Tibial artery (tissue), 4 donors: ENCODE results near the gene LAMA2.

Experiments used
- DNase-seq, 2 donors: peaks; one replicate each; pipeline ENCODE4 v3.0.0-alpha.2; 2019
- H3K27ac ChIP-seq, 2 donors: fragments of 200-600 bp; sonication (generic) in 1 of 2; 1 replicate in 1 of 2; 2 replicates in 1 of 2; pipeline ENCODE4 v1.5.1; 2018 to 2019; ENCODE audit warnings: mild to moderate bottlenecking in 1 of 2
- H3K27me3 ChIP-seq, 2 donors: fragments of 200-600 bp; sonication (generic) in 1 of 2; one replicate each; pipeline versions ENCODE4 v1.5.1 to v1.6.0; 2016 to 2019
- H3K36me3 ChIP-seq, 3 donors: fragments of 200-600 bp; sonication (generic) in 2 of 3; one replicate each; pipeline ENCODE4 v1.5.1; 2016 to 2019; ENCODE audit warnings: mild to moderate bottlenecking in 2 of 3
- H3K4me1 ChIP-seq, 4 donors: fragments of 200-600 bp; sonication (generic) in 2 of 4; 1 replicate in 3 of 4; 2 replicates in 1 of 4; pipeline ENCODE4 v1.5.1; 2016 to 2019
- H3K4me3 ChIP-seq, 2 donors: fragments of 200-600 bp; sonication (generic) in 1 of 2; 1 replicate in 1 of 2; 2 replicates in 1 of 2; pipeline ENCODE4 v1.5.1; 2018 to 2019; ENCODE audit warnings: mild to moderate bottlenecking in 2 of 2
- H3K9me3 ChIP-seq, 3 donors: fragments of 200-600 bp; sonication (generic) in 1 of 3; one replicate each; pipeline ENCODE4 v1.5.1; 2016 to 2019
- CTCF ChIP-seq, 2 experiments: fragments of 200-600 bp in 1 of 2; fragments of 450-650 bp in 1 of 2; IDR thresholded peaks; one replicate each; pipeline ENCODE4 v1.5.1; 2017 to 2019; ENCODE audit warnings: antibody characterized with exemption in 2 of 2, mild to moderate bottlenecking in 1 of 2, moderate library complexity in 1 of 2
- intact Hi-C: fragments of 100-400 bp; cut with DNase I; formaldehyde crosslinking; loops from one replicate; pipeline ENCODE4 v1.15.0; 2023; ENCODE audit warnings: low total_unique reads

LAMA2 gene

DNA sequence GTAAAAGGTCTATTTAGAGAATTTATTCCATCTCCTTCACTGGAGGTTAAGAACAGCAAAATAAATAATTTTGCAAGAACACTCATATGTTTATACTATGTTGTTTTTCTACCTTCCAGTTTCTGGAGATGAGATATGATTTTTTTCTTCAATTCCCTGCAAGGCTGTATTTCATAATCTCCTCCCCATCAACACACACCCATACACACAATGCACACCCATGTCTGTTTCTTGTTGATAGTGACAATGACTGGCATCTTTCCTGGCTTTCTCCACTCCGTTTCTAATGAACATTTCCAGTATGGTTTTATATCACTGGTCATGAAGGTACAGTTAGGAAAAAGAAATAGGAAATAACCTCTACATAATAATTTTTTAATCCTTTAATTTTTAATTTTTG is 624.9 kb downstream of the LAMA2 start:
- intact Hi-C loops, result no loop called here
- DNase-seq, result no peak
- Histone ChIP-seq H3K9me3 (no peaks in the 10 kb centered on the region), H3K27ac (no peak overlapping the region), H3K36me3 (peaks cover 0 to 21% (median 3%) of the 10 kb centered on the region in 3 donors), H3K4me3 (no peak overlapping the region), H3K27me3 (no peaks in the 10 kb centered on the region), H3K4me1 (no peaks in the 10 kb centered on the region)
- TF ChIP-seq CTCF (IDR thresholded peaks at IDR 0.05), result no peak

GRCh38 chr6:129508477-129509145 is 625.7 kb downstream of the LAMA2 start:
- Histone ChIP-seq H3K27ac (no peak overlapping the region), H3K4me3 (no peak overlapping the region), H3K27me3 (no peaks in the 10 kb centered on the region), H3K4me1 (no peaks in the 10 kb centered on the region), H3K9me3 (no peaks in the 10 kb centered on the region), H3K36me3 (peaks cover 0 to 21% (median 0%) of the 10 kb centered on the region in 3 donors)
- intact Hi-C loops, result no loop called here
- no peak for DNase-seq
- TF ChIP-seq CTCF (IDR thresholded peaks at IDR 0.05), result no peak

DNA sequence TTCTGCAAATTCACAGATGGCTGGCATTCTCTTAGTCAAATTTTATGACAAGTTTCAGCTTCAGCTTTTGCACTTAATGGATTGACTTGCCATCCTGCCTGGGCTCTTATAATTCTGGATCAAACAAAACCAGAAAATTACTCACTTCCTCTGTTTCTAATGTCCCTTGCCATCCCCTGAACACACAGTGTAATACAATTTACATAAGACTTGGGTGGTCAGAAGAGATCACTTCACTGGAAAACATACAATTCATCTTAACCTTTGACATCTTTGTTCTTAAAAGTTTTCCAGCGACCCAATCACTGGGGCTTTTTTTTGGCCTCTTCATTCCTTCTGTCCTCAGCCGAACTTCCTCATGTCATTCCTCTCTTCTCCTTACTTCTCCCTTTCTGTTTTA is 628.0 kb downstream of the LAMA2 start:
- no peak for TF ChIP-seq CTCF (IDR thresholded peaks at IDR 0.05)
- Histone ChIP-seq H3K9me3 (no peaks in the 10 kb centered on the region), H3K27me3 (no peaks in the 10 kb centered on the region), H3K4me3 (no peak overlapping the region), H3K27ac (no peak overlapping the region), H3K4me1 (no peaks in the 10 kb centered on the region), H3K36me3 (peaks cover 0 to 15% (median 0%) of the 10 kb centered on the region in 3 donors)
- intact Hi-C loops, result no loop called here
- DNase-seq, result no peak

DNA sequence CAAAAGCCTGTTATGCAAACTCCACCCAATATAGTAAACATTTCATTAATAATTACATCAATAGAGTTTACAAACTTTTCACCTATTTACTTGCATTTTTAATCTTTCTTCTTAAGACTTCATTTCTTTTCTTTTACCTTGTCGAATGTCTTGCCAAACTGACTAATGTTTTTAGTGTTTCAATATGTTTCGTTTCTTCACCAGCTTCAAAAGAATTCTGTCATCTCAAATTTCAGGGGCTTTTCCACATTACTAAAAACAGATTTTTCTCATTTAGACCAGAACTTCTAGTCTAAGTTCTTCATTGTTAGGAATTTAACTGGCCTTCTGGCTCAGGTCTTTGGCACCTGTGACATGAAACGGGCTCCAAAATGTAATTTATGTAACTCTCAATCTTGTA is 630.5 kb downstream of the LAMA2 start:
- intact Hi-C loops, result no loop called here
- H3K27ac ChIP-seq, result no peak overlapping the region
- no peaks in the 10 kb centered on the region for H3K4me1 ChIP-seq
- H3K4me3 ChIP-seq, result no peak overlapping the region
- no peaks in the 10 kb centered on the region for H3K27me3 ChIP-seq
- TF ChIP-seq CTCF (IDR thresholded peaks at IDR 0.05), result no peak
- no peaks in the 10 kb centered on the region for H3K9me3 ChIP-seq
- no peak for DNase-seq
- peaks cover 0 to 24% (median 0%) of the 10 kb centered on the region in 3 donors for H3K36me3 ChIP-seq

DNA sequence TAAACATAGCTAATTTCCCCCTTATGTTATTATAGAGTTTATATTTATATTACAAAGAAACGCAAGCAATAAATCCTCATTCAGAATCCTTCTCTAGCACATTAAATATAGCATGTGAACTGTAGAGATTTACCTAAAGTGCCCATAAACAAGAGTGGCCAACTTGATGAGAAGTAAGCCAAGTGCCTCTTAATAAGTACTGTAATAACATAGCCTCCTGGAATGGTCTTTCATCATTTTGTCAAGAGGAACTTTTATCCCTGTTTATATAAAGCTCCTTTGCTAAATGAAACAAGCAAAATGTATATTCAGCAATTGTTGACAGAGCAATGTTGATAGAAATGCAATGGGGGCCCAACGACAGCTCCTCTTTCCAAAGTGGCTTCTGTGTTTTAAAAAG is 632.1 kb downstream of the LAMA2 start:
- H3K27me3 ChIP-seq, result no peaks in the 10 kb centered on the region
- no peak for TF ChIP-seq CTCF (IDR thresholded peaks at IDR 0.05)
- H3K36me3 ChIP-seq, result peaks cover 0 to 24% (median 0%) of the 10 kb centered on the region in 3 donors

GRCh38 chr6:129516005-129516404 is 633.1 kb downstream of the LAMA2 start:
- no peaks in the 10 kb centered on the region for H3K9me3 ChIP-seq
- no peak for DNase-seq
- no peaks in the 10 kb centered on the region for H3K4me1 ChIP-seq
- H3K4me3 ChIP-seq, result no peak overlapping the region
- H3K27me3 ChIP-seq, result no peaks in the 10 kb centered on the region
- no peak overlapping the region for H3K27ac ChIP-seq
- TF ChIP-seq CTCF (IDR thresholded peaks at IDR 0.05), result no peak
- intact Hi-C loops, result no loop called here
- peaks cover 0 to 24% (median 0%) of the 10 kb centered on the region in 3 donors for H3K36me3 ChIP-seq

More for the DNA sequence above, 632.1 kb downstream of the LAMA2 start:
- Histone ChIP-seq H3K27ac (no peak overlapping the region), H3K4me3 (no peak overlapping the region), H3K4me1 (no peaks in the 10 kb centered on the region), H3K9me3 (no peaks in the 10 kb centered on the region)
- intact Hi-C loops, result no loop called here
- no peak for DNase-seq
